HepG2 (cell line): ENCODE results near the gene RAP1A. TPM values are rescaled to one million over a fixed set of nuclear protein-coding genes. Genes with fewer than 3 reads are reported as not detected.

Experiments
- ATAC-seq: fragments of 200-7000 bp; cut with Tn5 transposase; 3 replicates; pipeline ENCODE4 v1.9.1; 2020; ENCODE audit warnings: mild to moderate bottlenecking, moderate library complexity
- BruUV-seq: library from RNA; stranded (reverse); fragments of 400-500 nt; replicated peaks from 2 replicates; lab custom pipeline; 2021; lab: Mats Ljungman, UMichigan
- CTCF ChIA-PET: fragments of 300-600 bp; formaldehyde crosslinking; extraction: SDS; loops from one replicate; lab custom pipeline; 2021; ENCODE audit warnings: low total read pairs, inconsistent platforms, low intra/inter-chr PET ratio; lab: Yijun Ruan, JAX
- POLR2A ChIA-PET: fragments of 350-600 bp; sonication (Branson Sonifier 250); formaldehyde crosslinking; loops from one replicate; lab custom pipeline; 2020; ENCODE audit warnings: antibody characterized with exemption, inconsistent platforms; lab: Yijun Ruan, JAX
- DNase-seq: peaks from one replicate; pipeline ENCODE4 v3.0.0-alpha.2; 2015; ENCODE audit warnings: low spot score
- FAIRE-seq: peaks from 3 replicates; lab custom pipeline; 2011; peaks lifted over from hg19 to GRCh38; lab: Jason Lieb, UNC
- H2AFZ ChIP-seq: one replicate; pipeline ENCODE4 v1.6.1; 2011; ENCODE audit warnings: low read length, inconsistent platforms
- H3K27ac ChIP-seq: fragments of 300-600 bp; 3 replicates; pipeline ENCODE4 v1.8.0; 2011; ENCODE audit warnings: mixed run types, mild to moderate bottlenecking, mixed read lengths, low read length, inconsistent platforms; ENCODE audit not compliant: insufficient read depth; ENCODE audit errors: extremely low read length
- H3K27me3 ChIP-seq, 2 experiments: fragments of 200-600 bp in 1 of 2; 2 replicates in 1 of 2; 3 replicates in 1 of 2; pipeline versions ENCODE4 v1.6.0 to v1.8.0; 2011; ENCODE audit warnings: low read length in 2 of 2, mild to moderate bottlenecking in 2 of 2, moderate library complexity in 2 of 2, inconsistent platforms in 1 of 2; ENCODE audit not compliant: insufficient read depth in 2 of 2, control insufficient read depth in 1 of 2
- H3K36me3 ChIP-seq, 2 experiments: fragments of 200-600 bp in 1 of 2; replicated peaks in 1 of 2; 2 replicates in 1 of 2; 3 replicates in 1 of 2; pipeline versions ENCODE4 v1.5.1 to v1.8.0; 2011; ENCODE audit warnings: low read length in 2 of 2, inconsistent platforms in 1 of 2; ENCODE audit not compliant: insufficient read depth in 2 of 2, control insufficient read depth in 1 of 2
- H3K4me1 ChIP-seq: 2 replicates; pipeline ENCODE4 v1.5.1; 2012; ENCODE audit warnings: low read length, inconsistent platforms; ENCODE audit not compliant: insufficient read depth
- H3K4me2 ChIP-seq: 2 replicates; pipeline ENCODE4 v1.6.0; 2011; ENCODE audit warnings: low read depth, low read length, inconsistent platforms
- H3K4me3 ChIP-seq, 3 experiments: fragments of 200-600 bp in 1 of 3; sonication (generic), shearing (Covaris generic) in 1 of 3; replicated peaks in 1 of 3; 2 replicates each; pipeline ENCODE4 v1.5.1; 2011 to 2016; ENCODE audit warnings: low read length in 3 of 3, inconsistent platforms in 2 of 3, low read depth in 2 of 3, mild to moderate bottlenecking in 2 of 3, control low read depth in 1 of 3, mixed read lengths in 1 of 3; ENCODE audit not compliant: insufficient read depth in 1 of 3
- H3K79me2 ChIP-seq: one replicate; pipeline ENCODE4 v1.6.1; 2011; ENCODE audit warnings: low read length, inconsistent platforms; ENCODE audit not compliant: insufficient read depth
- H3K9ac ChIP-seq: 2 replicates; pipeline ENCODE4 v1.6.0; 2011; ENCODE audit warnings: mild to moderate bottlenecking, low read depth, low read length, inconsistent platforms; ENCODE audit not compliant: insufficient read depth
- H3K9me3 ChIP-seq: 2 replicates; pipeline ENCODE4 v1.5.1; 2012; ENCODE audit warnings: mild to moderate bottlenecking, low read length
- H4K20me1 ChIP-seq: 2 replicates; pipeline ENCODE4 v1.6.0; 2011; ENCODE audit warnings: inconsistent platforms, mild to moderate bottlenecking, low read length, moderate library complexity; ENCODE audit not compliant: insufficient read depth
- ATF7 ChIP-seq, 2 experiments: fragments of 450-650 bp in 1 of 2; sonication (generic) in 1 of 2; formaldehyde crosslinking in 1 of 2; IDR thresholded peaks; 2 replicates each; pipeline versions ENCODE4 v1.4.0 to v1.6.1; 2016 to 2020; ENCODE audit warnings: antibody characterized with exemption in 1 of 2, mild to moderate bottlenecking in 1 of 2, missing genetic modification reagents in 1 of 2
- DDIT3 ChIP-seq: sonication (generic); formaldehyde crosslinking; IDR thresholded peaks from 2 replicates; pipeline ENCODE4 v1.4.0; 2020; ENCODE audit warnings: mild to moderate bottlenecking, missing genetic modification reagents
- GMEB2 ChIP-seq: IDR thresholded peaks from 2 replicates; pipeline ENCODE4 v1.6.1; 2016; ENCODE audit warnings: missing biosample characterization, missing genetic modification reagents, low read depth
- HHEX ChIP-seq: IDR thresholded peaks from 2 replicates; pipeline ENCODE4 v1.6.1; 2016; ENCODE audit warnings: control low read depth
- MED8 ChIP-seq: sonication (generic); formaldehyde crosslinking; IDR thresholded peaks from 2 replicates; pipeline ENCODE4 v1.8.1; 2023; ENCODE audit warnings: mild to moderate bottlenecking, missing genetic modification reagents; ENCODE audit not compliant: insufficient replicate concordance
- NR1H2 ChIP-seq: sonication (generic); formaldehyde crosslinking; IDR thresholded peaks from 2 replicates; pipeline ENCODE4 v1.8.1; 2022; ENCODE audit warnings: low read depth, missing genetic modification reagents, borderline replicate concordance
- PHB2 ChIP-seq: fragments of 450-650 bp; IDR thresholded peaks from 2 replicates; pipeline ENCODE4 v1.6.1; 2018; ENCODE audit not compliant: partially characterized antibody
- RARG ChIP-seq: sonication (generic); formaldehyde crosslinking; IDR thresholded peaks from 2 replicates; pipeline ENCODE4 v1.4.0; 2020; ENCODE audit warnings: low read depth, mild to moderate bottlenecking, missing genetic modification reagents
- SP1 ChIP-seq, 2 experiments: fragments of 450-650 bp in 1 of 2; sonication (generic) in 1 of 2; formaldehyde crosslinking in 1 of 2; IDR thresholded peaks; 2 replicates each; pipeline versions ENCODE4 v1.4.0 to v1.6.1; 2016 to 2020; ENCODE audit warnings: missing genetic modification reagents in 1 of 2
- ZNF260 ChIP-seq: sonication (generic); formaldehyde crosslinking; IDR thresholded peaks from 2 replicates; pipeline ENCODE4 v1.4.0; 2020; ENCODE audit warnings: missing genetic modification reagents, low read depth, mild to moderate bottlenecking, borderline replicate concordance
- ZNF318 ChIP-seq: sonication (generic); formaldehyde crosslinking; IDR thresholded peaks from 2 replicates; pipeline ENCODE4 v1.4.0; 2020; ENCODE audit warnings: mild to moderate bottlenecking, missing genetic modification reagents
- ZNF484 ChIP-seq: sonication (generic); formaldehyde crosslinking; IDR thresholded peaks from 2 replicates; pipeline ENCODE4 v1.5.1; 2020; ENCODE audit warnings: mild to moderate bottlenecking, low read depth, missing genetic modification reagents, borderline replicate concordance
- ZNF543 ChIP-seq: sonication (generic); formaldehyde crosslinking; IDR thresholded peaks from 2 replicates; pipeline ENCODE4 v1.4.0; 2020; ENCODE audit warnings: mild to moderate bottlenecking, missing genetic modification reagents
- ZSCAN22 ChIP-seq: sonication (generic); formaldehyde crosslinking; IDR thresholded peaks from 2 replicates; pipeline ENCODE4 v1.4.0; 2020; ENCODE audit warnings: mild to moderate bottlenecking, missing genetic modification reagents
- WGBS: methylation state at CpG from one replicate; pipeline ENCODE4 v1.1.6; 2017; ENCODE audit warnings: low lambda C conversion rate; 5-methylcytosine and 5-hydroxymethylcytosine counted together
- in situ Hi-C: cut with HindIII; loops from 2 replicates; pipeline ENCODE4 v1.10.0; 2017; ENCODE audit warnings: low pct_unique_long_range_greater_than_20kb; ENCODE audit not compliant: extremely low pct_ligation_motif_present
- intact Hi-C: fragments of 100-400 bp; cut with micrococcal nuclease; formaldehyde crosslinking; loops from one replicate; pipeline ENCODE4 v1.10.0; 2022; ENCODE audit not compliant: unreplicated experiment
- polyA plus RNA-seq, 8 experiments: library from polyadenylated mRNA; depleted of rRNA in 3 of 8; stranded (reverse) in 7 of 8; unstranded in 1 of 8; fragments of >200 nt; fragmentation: Illumina TruSeq in 4 of 8; extraction: Trizol in 4 of 8; gene quantifications; 2 replicates each; pipeline versions ENCODE4 v1.2.1 to v1.2.3, GENCODE V29; 2011 to 2016; ENCODE audit warnings: low read depth in 4 of 8, missing spikeins in 1 of 8, mixed read lengths in 1 of 8; ENCODE audit not compliant: insufficient read depth in 1 of 8
- total RNA-seq, 5 experiments: library from RNA; depleted of rRNA; stranded (reverse); fragments of >200 nt; fragmentation: Illumina TruSeq; extraction: Trizol; gene quantifications; 2 replicates each; pipeline ENCODE4 v1.2.3, GENCODE V29; 2016; ENCODE audit warnings: low read depth in 1 of 5

Gene RAP1A
- total and polyA plus RNA-seq, 2 of the 13 experiments (the other 11 are each of a cell fraction or from before 2014, with no cell fraction given) = 19.0 to 20.7 TPM

GRCh38 chr1:111595807-111596206 lies 23.8 kb upstream of the RAP1A start (continued):
- TF ChIP-seq GMEB2 (CRISPR knock-in tag) = no peak
- TF ChIP-seq ZNF260 (CRISPR knock-in tag) = no peak
- TF ChIP-seq, all 625 proteins: peak for 0

GRCh38 chr1:111596499-111596898 lies 23.1 kb upstream of the RAP1A start:
- TF ChIP-seq PHB2 (no peak), RARG (CRISPR knock-in tag) (no peak), ZNF484 (CRISPR knock-in tag) (no peak), ZSCAN22 (no peak), ZNF543 (CRISPR knock-in tag) (no peak), MED8 (CRISPR knock-in tag) (no peak), ATF7 (IDR thresholded peaks at IDR 0.05) (no peak), ATF7 (CRISPR knock-in tag; IDR thresholded peaks at IDR 0.05) (no peak), HHEX (CRISPR knock-in tag) (no peak), ZNF318 (CRISPR knock-in tag) (no peak), DDIT3 (CRISPR knock-in tag) (no peak), NR1H2 (no peak), SP1 (IDR thresholded peaks at IDR 0.05) (no peak), SP1 (CRISPR knock-in tag; IDR thresholded peaks at IDR 0.05) (no peak)
- TF ChIP-seq, all 625 proteins: peak for 0
- Histone ChIP-seq H3K4me3 (no peak overlapping the region), H3K4me1 (peaks cover 65% of the 10 kb centered on the region), H3K9ac (no peak overlapping the region), H3K79me2 (no peaks in the 10 kb centered on the region), H3K4me2 (no peak overlapping the region), H4K20me1 (no peaks in the 10 kb centered on the region), H2AFZ (no peak overlapping the region), H3K27ac (no peak overlapping the region), H3K27me3 (peaks cover 0 to 2% of the 10 kb centered on the region in 2 experiments; a peak in 1 of 5 replicates), H3K36me3 (no peaks in the 10 kb centered on the region), H3K9me3 (no peaks in the 10 kb centered on the region)
- in situ Hi-C loops = no loop called here
- DNase-seq (no peak), FAIRE-seq (no peak), ATAC-seq (no peak)
- no TSS peak for BruUV-seq
- CTCF ChIA-PET = no interaction called here
- intact Hi-C loops = no loop called here
- WGBS = 38% methylated on average over 1 of the region's 1 CpG
- POLR2A ChIA-PET = no interaction called here
